ENCODE data around the gene COX19.

COX19 gene

DNA sequence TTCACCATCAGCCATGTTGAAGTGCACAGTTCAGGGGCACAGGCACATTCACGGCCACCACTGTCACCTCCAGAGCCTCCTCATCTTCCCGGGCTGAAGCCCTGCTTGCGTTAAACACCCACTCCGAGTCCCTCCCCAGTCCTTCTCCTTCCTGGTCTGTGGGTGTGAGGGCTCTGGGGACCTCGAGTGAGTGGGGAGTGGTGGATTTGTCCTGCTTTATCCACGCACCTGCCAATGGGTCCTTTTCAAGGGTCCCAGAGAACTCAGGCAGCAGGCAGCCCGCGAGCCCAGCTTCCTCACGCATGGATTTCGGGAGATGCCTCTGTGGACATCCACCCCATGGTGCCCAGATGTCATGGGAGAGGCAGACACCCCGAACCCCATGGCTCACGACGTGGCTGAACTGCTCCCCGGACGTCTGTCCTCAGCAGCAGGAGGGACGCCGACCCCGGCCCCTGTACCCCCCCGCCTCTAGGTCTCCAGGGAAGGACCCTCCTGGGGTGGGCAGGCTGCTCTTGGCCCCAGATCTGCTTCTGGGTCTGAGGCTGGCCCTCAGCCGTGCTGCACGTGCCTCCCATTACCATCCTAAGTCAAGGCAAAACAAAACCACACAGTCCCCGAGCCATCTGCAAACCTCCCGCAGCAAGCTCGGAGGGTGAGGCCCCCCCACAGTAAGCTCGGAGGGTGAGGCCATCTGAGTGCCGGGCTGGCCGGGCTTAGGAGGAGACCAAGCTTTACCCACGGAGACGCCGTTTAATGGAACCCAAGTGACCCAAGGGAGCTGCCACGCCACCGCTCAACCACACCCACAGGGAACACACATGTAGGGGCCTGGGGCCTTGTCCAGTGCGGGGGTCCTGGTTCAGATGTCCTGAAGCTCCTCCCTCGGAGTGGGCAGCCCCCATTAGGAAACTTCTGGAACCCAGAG is 16.6 kb upstream of the COX19 start:
- DNase-seq (ENCODE audit: low spot score), result no peak

DNA sequence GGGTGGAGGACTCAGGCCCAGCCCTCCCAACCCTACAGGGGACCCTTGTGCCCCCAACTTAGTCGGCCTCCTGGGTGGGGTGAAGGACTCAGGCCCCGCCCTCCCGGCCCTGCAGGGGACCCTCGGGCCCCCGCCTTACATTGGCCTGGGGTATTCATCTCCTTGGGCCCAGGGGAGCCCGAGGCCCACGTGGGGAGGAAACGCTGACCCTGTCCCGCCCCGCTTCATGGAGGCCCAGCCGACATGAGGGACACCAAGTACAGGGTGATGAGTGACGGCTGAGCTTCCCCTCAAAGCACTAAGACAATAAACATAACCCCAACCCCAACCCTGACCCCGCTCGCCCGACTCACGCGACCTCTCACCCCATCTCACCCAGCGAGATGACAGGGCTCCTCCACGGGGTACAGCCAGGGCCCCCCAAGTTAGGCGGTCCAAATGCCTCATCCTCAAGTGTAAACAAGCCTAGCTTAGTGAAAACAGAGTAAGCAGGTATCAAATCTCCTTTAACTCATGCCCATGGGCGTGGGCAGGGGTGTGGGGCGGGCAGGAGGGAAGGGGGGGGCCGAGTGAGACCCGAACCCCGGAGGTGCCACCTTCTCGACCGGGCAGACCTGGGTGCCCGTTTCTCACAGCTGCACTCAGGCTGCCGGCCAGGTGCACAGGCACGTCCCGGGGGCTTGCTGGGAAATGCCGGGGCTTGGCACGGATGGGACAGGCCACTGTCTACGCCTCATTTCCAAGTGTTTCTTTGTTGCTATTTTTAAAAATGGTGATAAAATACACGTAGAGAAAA is 15.8 kb upstream of the COX19 start:
- DNase-seq (ENCODE audit: low spot score), result no peak

DNA sequence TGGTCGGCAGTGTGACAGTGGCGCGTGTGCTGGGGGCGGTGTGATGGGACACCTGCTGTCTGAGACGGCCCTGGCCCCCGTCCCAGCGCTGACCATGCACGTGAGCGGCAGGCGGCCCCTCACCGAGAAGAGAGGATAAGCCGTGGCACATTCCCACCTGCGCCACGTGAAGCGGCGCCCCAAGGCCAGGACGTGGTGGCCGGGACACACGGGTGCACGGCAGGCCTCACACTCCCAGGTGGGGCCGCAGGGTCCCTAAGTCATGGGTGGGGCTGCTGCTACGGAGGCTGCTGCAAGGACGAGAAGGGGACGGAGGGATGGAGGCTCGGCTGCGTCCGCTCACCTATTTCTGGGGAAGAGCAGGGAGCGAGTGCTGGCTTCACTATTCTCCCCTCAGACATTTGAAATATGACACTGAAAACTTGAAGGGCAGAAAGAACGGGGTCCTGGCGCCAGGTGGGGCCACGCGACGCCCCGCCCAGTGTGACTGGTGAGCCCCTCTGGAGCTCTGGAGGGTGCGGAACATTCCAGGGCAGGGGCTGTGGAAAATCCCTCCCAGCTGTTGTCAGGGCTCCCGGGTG is 15.1 kb upstream of the COX19 start:
- no peak for DNase-seq (ENCODE audit: low spot score)

DNA sequence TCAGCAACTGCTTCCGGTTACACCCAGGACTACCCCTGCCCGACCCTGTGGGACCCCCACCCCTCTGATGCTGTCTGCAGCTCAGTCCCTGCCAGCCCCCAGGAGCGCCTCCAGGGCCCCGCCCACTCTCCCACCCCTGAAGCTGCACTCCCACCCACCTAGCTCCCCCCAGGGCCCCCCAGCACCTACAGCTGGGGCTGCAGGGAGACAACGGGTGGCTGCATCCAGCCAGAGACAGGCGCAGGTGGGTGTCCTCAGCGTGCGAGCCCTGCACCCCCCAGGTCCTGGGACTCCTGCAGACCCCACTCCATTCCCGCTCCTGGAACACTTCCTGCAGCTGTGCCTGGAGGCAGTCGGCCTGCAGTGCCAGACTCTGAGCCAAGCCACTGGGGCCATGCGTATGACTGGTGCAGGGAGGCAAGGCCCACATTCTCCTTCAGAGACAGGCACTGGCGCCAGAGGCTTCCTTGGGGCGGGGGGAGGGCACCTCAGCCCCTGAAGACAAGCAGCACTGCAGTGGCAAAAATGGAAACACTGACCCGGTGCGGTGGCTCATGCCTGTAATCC is 13.7 kb upstream of the COX19 start:
- no peak for DNase-seq (ENCODE audit: low spot score)

DNA sequence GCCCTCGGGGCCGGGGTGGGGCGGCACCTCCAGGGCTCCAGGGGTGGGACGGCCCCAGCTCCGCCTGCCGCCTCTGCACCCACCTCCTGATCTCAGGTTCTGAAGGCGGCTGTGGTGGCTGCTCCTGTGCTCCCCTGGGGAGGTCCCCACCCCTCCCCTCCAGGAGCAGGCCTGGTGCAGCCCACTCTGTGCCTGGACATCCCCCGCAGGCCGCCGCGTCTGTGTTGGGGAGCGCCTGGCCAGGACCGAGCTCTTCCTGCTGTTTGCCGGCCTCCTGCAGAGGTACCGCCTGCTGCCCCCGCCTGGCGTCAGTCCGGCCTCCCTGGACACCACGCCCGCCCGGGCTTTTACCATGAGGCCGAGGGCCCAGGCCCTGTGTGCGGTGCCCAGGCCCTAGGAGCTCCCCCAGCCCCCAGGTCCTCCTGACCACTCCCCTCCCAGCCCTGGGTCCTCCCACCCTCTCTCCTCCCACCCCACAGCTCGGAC is 13.1 kb upstream of the COX19 start:
- no peak for DNase-seq (ENCODE audit: low spot score)

DNA sequence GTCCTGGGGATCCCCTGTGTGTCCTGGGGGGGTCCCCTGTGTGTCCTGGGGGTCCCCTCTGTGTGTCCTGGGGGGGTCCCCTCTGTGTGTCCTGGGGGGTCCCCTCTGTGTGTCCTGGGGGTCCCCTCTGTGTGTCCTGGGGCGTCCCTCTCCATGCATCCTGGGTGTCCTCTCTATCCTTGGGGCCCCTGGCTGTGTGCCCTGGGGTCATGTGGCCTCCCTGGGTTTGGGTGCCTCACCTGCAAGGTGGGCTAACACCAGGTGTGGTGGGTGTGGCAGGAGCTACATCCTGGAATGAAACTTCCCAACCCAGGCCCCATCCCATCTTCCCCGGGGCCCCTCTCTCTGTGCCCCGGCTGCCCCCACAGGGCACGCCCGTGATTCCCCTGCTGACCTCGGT is 12.6 kb upstream of the COX19 start:
- no peak for DNase-seq (ENCODE audit: low spot score)

DNA sequence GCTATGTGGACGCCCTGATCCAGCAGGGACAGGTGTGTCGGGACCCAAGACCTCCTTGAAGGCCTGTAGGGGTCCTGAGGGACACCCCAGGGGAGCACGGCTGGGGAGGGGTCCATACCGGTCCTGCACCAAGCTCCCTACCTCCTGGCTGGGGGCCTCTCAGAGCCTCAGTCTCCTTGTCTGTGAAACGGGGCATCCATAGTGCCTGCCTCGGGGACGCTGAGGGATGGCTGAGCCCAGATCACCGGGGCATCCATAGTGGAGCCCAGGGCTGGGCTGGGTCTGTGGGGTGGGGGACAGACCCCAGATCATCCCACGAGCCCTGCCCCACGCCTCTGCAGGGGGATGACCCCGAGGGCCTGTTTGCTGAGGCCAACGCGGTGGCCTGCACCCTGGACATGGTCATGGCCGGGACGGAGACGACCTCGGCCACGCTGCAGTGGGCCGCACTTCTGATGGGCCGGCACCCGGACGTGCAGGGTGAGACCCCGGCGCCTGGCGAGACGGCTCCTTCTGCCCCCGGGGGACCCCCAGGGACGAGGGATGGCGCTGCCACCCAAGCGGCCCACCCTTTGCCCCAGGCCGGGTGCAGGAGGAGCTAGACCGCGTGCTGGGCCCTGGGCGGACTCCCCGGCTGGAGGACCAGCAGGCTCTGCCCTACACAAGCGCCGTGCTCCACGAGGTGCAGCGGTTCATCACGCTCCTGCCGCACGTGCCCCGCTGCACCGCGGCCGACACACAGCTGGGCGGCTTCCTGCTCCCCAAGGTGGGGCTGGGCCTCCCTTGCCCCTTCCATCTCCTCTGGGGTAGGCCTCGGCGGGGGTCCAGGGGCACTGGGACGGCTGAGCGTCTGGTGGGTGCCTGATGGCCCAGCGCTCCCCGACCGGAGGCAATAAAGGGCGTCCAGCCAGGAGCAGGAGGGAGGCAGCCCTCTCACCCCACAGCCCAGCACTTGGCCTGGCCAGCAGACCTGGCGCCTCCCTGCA is 11.7 kb upstream of the COX19 start:
- no peak for DNase-seq (ENCODE audit: low spot score)

DNA sequence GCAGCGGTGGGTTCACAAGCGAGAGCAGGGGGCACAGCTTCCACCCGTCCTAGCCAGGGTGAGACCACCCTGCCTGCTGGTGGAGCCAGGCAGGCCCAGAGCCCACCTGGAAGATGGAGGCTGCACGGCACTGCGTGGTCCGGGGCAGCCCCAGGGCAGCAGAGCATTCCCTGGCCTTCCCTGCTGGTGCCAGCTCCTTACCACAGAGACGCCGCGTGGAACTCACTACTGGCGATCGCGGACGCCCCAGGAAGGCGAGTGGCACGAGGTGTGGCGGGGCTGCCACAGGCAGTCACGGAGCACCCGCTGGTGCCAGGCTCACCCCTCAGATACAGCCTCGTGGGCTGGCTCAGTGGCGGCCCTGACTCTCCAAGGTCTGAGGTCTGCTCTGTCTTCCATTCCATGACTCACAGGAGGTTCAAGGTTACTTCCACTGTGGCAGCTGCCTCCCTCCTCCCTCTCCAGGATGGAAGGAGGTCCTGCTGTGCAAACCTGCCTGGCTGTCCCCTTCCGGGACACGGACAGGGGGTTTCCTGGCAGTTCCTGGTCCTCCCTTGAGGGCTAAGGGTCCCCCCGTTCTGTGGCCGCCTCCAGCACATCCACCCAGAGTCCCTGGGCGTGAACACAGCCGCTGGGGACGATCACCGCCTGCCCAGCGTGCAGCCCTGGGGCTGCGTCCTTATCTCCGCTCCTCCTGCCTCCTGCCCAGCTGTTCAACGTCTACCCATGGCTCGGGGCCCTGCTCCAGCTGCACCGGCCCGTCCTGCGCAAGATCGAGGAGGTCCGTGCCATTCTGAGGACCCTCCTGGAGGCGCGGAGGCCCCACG is 10.8 kb upstream of the COX19 start:
- DNase-seq (ENCODE audit: low spot score), result no peak

DNA sequence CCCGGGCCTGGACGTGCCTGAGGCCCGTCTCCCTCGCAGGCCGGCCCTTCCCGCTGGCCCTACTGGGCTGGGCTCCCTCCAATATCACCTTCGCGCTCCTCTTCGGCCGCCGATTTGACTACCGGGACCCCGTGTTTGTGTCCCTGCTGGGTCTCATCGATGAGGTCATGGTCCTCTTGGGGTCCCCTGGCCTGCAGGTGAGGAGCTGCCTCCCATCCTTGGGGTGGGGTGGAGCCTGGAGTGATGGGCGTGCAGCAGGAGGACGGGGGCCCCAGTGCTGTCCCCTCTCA is 9.7 kb upstream of the COX19 start:
- no peak for DNase-seq (ENCODE audit: low spot score)

DNA sequence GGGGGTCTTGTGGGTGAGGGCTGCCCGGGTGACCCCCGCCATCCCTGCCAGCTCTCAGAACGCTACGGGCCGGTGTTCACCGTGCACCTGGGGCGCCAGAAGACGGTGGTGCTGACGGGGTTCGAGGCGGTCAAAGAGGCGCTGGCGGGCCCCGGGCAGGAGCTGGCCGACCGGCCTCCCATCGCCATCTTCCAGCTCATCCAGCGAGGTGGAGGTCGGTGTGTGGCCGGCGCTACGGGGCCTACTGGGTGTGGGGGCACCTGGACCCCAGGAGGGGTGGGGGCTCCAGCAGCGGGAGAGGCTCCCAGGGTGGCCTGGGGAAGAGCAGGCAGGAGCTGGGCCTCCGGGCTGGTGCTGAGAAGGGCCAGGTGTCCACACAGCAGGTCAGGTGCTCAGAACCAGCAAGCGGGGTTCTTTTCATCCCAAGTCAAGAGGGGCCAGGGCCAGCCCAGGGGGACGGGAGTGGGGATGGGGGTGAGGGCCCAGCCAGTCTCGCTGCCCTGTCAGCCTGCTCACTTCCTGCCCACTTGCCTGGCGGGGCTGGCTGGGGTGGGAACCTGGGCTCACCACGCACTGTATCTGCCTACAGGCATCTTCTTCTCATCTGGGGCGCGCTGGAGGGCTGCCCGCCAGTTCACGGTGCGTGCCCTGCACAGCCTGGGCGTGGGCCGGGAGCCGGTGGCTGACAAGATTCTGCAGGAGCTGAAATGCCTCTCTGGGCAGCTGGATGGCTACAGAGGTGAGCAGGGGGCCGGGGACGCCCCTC is 9.2 kb upstream of the COX19 start:
- no peak for DNase-seq (ENCODE audit: low spot score)

DNA sequence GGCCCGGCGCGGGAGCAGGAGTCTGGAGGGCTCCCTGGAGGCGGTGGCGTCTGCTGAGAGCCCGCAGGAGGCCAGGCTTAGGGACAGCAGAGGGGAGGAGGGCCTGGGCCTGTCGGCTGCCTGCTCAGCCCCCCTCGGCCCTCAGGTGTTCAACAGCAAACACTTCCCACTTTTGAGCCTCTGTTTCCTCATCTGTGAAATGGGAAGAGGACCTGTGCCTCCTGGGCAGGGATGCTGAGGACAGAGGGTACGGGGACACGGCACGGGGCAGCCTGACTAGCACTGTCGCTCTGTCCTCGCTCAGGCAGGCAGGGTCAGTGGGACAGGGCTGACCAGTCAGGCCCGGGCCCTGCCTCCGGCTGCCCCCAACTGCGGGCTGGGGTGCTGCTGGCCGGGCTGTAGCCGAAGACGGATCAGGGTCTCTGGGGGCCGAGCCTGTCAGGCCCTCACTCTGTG is 8.3 kb upstream of the COX19 start:
- no peak for DNase-seq (ENCODE audit: low spot score)

DNA sequence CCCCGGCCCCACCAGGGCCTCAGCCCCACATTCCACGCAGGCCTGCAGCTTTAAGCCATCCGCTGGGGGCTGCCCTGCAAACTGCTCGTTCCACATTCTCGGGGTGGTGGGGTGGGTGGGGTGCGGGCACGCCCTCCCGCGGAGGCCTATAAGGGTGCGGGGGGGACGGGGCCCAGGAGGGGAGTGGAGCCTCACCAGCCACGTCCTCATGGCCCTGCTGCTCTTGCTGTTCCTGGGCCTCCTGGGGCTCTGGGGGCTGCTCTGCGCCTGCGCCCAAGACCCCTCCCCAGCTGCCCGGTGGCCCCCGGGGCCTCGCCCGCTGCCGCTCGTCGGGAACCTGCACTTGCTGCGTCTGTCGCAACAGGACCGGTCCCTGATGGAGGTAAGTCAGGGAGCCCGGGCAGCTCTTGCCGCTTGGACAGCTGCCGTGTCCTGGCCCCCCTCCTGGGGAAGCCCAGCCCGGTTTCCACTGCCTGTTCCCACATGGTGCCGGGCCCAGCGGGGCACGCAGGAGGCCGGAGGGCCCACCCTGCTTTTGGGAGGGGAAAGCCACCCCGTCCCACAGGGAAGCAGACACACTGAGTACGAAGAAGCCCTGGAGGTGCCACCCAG is 7.8 kb upstream of the COX19 start, which contains the start of gene CYP2W1:
TSS of gene CYP2W1 (plus strand) at position 178 of the 612 bp plus-strand sequence. CDS start at position 209, 31 bp downstream.
- DNase-seq (ENCODE audit: low spot score), result no peak

DNA sequence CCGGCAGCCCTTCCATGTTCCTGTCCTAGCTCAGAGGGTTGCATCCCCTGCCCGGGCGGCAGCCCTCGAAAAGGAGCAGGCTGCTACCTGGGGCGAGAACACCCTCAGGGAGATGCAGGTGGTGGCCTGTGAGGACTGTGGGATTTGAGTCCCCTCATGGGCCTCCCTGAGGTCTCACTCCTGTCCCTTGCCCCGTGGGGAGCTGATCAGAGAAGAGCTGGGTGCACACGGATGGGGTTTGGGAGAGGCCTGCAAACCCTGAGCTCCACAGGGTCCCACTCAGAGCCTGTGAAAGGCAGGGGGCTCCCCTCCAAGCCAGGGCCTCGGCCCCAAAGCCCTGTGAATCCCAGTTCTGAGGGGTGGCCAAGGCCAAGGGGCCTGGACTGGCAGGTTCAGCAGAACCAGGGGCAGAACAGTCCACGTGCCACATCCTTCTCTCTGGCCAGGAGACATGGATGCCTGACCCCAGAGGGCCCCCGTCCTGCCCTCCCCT is 7.2 kb upstream of the COX19 start:
- DNase-seq (ENCODE audit: low spot score), result no peak

DNA sequence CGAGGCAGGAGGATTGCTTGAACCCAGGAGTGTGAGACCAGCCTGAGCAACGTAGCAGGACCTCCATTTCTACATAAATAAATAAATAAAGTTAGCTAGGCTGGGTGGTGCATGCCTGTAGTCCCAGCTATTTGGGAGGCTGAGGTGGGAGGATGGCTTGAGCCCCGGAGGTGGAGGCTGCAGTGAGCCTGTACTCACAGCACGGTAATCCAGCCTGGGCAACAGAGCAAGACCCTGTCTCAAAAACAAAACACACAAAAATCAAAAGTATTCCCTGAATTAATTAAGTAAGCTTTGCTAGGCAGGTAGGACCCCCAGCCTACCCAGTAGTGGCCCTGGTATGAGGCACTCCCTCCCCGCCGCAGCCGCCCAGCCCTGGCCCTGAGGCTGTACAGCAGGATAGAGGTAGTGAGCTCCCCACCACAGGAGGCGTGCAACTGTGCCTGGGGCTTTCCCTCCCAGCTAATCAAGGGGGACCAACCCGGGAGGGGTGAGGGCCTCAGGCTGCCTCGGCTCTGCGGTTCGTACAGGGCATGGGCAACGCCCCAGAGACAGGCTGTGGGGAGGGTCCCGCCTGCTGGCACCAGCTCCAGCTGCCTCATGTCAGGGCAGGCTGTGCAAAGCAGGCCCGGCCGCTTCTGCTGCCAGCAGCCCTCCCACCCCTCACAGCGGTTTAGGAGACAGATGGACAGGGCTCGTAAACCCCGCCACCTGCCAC is 6.6 kb upstream of the COX19 start:
- no peak for DNase-seq (ENCODE audit: low spot score)

DNA sequence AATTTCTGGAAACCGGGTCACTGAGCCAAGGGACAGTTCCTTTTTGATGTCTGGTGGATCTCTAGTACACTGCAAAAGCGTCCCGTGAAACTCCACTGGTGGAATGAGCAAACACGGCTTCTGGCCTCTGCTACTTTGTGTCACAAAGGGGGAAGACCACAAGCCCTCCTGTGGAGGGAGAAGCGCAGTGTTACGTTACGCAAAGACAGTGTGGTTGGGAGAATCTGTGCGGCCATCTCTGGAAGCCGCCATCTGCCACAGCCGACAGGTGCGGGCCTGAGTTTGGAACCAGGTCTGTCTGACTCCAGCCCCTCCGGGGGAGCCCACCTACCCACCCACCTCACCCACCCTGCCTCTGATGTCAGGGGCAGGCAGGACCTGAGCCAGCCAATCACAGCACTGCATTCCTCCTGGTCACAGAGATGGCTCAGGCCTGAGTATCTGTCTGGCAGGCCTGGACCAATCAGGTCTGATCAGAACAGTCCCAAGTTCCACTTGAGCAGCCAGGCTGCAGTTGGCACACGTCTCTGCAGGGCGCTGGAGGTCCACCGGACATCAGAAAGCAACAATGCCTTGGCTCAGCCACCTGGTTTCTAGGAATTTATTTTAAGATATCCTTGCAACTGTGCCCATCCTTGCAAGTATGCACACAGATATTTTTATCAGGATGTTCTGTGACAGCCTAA is 4.7 kb upstream of the COX19 start:
- DNase-seq (ENCODE audit: low spot score), result no peak

DNA sequence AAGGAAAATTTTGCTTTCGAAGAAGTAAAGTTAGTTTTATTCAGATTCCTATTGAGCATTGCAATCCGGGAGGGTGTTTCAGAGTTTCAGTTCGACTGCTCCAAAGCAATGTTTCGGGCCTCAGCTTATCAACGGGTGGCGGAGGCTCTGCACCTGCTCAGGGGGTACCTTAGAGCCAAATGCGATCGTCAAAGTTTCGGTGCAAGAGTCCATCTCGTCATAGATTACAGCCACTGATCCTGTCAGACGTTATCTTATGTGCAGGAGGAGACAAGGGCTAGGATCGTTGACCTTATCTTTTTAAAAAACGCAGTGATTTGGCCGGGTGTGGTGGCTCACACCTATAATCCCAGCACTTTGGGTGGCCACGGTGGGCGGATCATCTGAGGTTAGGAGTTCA is 3.8 kb upstream of the COX19 start:
- no peak for DNase-seq (ENCODE audit: low spot score)

DNA sequence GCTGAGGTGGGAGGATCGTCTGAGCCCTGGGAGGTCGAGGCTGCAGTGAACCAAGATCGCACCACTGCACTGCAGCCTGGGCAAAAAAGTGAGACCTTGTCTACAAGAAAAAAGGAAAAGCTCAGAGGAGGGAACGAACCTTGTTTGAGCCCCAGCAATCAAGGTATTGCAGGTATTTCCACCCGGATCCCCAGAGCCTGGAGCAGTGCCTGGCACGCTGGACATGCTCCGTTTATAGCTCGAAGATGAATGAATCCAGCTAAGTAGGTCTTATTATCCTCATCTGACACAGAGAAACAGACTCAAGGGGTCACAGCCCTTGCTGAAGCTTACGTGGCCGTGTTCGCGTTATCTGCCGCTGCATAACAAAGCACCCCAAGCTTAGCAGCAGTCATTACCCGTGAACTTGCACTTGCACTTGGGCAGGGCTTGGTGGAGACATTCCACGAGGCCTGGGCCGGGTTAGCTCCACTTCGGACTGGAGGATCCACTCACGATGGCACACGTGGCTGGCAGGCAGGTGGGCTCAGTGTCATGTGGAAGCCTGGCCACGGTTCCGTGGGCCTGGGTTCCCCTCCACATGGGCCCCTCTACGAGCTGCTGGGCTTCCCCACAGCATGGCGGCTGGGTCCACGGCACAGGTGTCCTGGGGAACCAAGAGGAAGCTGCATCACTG is 3.2 kb upstream of the COX19 start:
- no peak for DNase-seq (ENCODE audit: low spot score)

Data from left forelimb (tissue), 1 donor.